PC-9 (cell line): ENCODE results near the gene CHRFAM7A.
"Not testable (repeated sequence)": the region's sequence is repeated elsewhere in the genome, so short reads cannot be mapped to it uniquely, and the experiment has no call there.

Experiments
- CTCF ChIP-seq: fragments of 200-600 bp; sonication (generic); conservative IDR thresholded peaks from 2 replicates; pipeline ENCODE4 v1.6.1; 2017; ENCODE audit warnings: mixed run types, antibody characterized with exemption, mild to moderate bottlenecking, moderate library complexity
- EZH2 ChIP-seq: fragments of 200-600 bp; sonication (generic); IDR thresholded peaks from 2 replicates; pipeline ENCODE4 v1.8.0; 2017; ENCODE audit warnings: antibody characterized with exemption, low read depth

DNA sequence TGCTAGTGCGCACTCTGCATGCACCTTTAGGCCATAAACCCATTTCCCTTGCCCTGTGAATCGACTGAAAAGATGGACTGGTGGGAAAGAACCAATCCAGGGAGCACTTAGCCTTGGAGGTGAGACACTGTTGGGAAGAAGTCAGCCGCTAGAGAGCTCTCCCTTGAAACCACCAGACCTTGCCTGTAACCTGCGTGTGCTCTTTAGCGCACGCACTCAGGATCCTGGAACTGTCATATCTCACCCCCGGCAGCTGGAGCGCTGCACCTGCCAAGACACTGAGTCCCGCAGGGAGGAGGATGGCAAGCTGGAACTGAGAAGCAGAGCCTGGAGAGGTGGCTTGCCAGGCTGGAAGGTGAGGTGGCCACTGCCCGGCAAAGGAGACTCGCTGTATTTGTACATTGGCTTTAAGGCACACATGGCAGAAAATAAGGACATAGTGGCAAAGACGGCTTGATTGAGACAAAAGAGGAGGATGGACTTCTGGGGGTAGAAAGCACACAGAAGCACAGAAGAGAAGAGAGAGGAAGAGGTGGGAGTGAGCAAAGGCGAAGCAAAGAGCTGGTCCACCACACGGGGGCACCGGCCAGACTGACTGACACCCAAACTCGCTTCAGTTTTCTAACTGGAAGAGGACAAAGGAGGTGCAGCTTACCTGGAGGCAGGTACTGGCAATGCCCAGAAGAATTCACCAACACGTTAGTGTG is 16.8 kb downstream of the CHRFAM7A start:
- TF ChIP-seq CTCF, EZH2: not testable (repeated sequence)
